ENCODE results near the gene LIPC. TPM values are rescaled to one million over a fixed set of nuclear protein-coding genes. Genes with fewer than 3 reads are reported as not detected.
"Not testable (repeated sequence)": the region's sequence is repeated elsewhere in the genome, so short reads cannot be mapped to it uniquely, and the experiment has no call there.

Gene LIPC
- total RNA-seq, 1 experiment from 2014 or later, result not detected

DNA sequence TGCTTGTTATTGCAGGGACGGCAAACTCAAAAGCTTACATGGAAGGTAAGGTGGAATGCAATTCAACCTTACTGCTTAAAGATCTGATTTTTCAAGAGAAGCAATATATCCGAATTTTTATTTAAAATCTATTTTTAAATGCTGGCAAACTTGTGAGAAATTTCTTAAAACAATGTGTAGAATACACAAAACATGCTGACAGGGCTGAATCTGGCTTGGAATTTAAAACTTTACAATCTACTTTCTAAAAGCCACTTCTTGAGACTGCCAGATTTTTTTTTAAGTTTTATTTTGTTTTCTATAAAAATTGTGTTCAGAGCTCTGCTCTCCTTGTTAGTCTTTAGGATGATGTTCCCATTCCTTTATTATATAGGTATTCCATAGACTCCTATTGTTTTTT is 171.0 kb downstream of the LIPC start:
- H3K9me3 ChIP-seq (ENCODE audit: low read depth, low read length, poor library complexity, severe bottlenecking), result no peaks in the 10 kb centered on the region
- CTCF ChIA-PET, result no interaction called here
- no peak overlapping the region for H3K4me3 ChIP-seq (ENCODE audit: low read depth, low read length, poor library complexity, severe bottlenecking)
- no peaks in the 10 kb centered on the region for H3K4me1 ChIP-seq (ENCODE audit: insufficient read depth, low read length, poor library complexity, severe bottlenecking)
- H3K36me3 ChIP-seq (ENCODE audit: insufficient read depth, low read length, poor library complexity, severe bottlenecking), result no peaks in the 10 kb centered on the region
- no peak overlapping the region for H3K27ac ChIP-seq (ENCODE audit: low read depth, low read length, poor library complexity, severe bottlenecking)
- intact Hi-C loops (cut with micrococcal nuclease; ENCODE audit: unreplicated experiment), result no loop called here
- H3K27me3 ChIP-seq (replicated peaks; ENCODE audit: insufficient read depth, low read depth, low read length, poor library complexity), result no peaks in the 10 kb centered on the region
- POLR2A ChIA-PET (ENCODE audit: low non-redundant PET), result no interaction called here
- DNase-seq (ENCODE audit: low spot score), result no peak
- TF ChIP-seq, protein P1, sequence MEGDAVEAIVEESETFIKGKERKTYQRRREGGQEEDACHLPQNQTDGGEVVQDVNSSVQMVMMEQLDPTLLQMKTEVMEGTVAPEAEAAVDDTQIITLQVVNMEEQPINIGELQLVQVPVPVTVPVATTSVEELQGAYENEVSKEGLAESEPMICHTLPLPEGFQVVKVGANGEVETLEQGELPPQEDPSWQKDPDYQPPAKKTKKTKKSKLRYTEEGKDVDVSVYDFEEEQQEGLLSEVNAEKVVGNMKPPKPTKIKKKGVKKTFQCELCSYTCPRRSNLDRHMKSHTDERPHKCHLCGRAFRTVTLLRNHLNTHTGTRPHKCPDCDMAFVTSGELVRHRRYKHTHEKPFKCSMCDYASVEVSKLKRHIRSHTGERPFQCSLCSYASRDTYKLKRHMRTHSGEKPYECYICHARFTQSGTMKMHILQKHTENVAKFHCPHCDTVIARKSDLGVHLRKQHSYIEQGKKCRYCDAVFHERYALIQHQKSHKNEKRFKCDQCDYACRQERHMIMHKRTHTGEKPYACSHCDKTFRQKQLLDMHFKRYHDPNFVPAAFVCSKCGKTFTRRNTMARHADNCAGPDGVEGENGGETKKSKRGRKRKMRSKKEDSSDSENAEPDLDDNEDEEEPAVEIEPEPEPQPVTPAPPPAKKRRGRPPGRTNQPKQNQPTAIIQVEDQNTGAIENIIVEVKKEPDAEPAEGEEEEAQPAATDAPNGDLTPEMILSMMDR (conservative IDR thresholded peaks at IDR 0.05; ENCODE audit: low read depth, low read length), result no peak
- no peak for TF ChIP-seq EZH2 (IDR thresholded peaks at IDR 0.05; ENCODE audit: borderline replicate concordance, low read depth, low read length, poor library complexity, severe bottlenecking)
- BruUV-seq (replicated peaks), result no TSS peak

DNA sequence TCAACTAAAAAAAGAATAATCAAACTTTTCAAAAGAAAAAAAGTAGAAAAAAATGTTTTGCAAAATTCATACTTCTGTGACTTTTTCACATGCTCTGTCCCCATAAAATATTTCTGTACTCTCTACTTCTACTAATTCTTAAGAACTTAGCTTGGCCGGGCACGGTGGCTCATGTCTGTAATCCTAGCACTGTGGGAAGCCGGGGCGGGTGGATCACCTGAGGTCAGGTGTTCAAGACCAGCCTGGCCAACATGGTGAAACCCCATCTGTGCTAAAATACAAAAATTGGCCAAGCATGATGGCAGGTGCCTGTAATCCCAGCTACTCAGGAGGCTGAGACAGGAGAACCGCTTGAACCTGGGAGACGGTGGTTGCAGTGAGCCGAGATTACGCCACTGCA is 172.1 kb downstream of the LIPC start:
- BruUV-seq (replicated peaks); H3K27me3 ChIP-seq (replicated peaks; ENCODE audit: insufficient read depth, low read depth, low read length, poor library complexity); DNase-seq (ENCODE audit: low spot score); intact Hi-C loops (cut with micrococcal nuclease; ENCODE audit: unreplicated experiment); POLR2A ChIA-PET (ENCODE audit: low non-redundant PET); H3K36me3 ChIP-seq (ENCODE audit: insufficient read depth, low read length, poor library complexity, severe bottlenecking); H3K9me3 ChIP-seq (ENCODE audit: low read depth, low read length, poor library complexity, severe bottlenecking); CTCF ChIA-PET; H3K27ac ChIP-seq (ENCODE audit: low read depth, low read length, poor library complexity, severe bottlenecking); H3K4me1 ChIP-seq (ENCODE audit: insufficient read depth, low read length, poor library complexity, severe bottlenecking); H3K4me3 ChIP-seq (ENCODE audit: low read depth, low read length, poor library complexity, severe bottlenecking): not testable (repeated sequence)

DNA sequence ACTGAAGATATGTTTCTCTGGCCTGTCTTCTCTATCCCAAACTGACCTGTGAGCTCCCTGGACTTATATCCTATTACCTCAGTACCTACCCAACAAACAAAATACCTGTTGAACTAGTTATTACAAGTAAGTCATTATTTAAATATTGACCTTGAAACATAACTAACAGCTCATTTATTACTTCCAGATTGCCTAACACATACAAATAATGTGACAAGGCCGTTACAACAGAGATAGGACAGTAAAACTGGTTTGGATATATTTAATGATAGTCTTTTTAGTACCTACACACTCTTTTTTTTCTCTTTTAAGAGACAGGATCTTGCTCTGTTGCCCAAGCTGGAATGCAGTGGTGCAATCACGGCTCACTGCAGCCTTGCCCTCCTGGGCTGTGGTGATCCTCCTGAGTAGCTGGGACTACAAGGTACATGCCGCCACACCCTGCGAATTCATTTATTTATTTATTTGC is 172.7 kb downstream of the LIPC start:
- BruUV-seq (replicated peaks), result no TSS peak
- POLR2A ChIA-PET (ENCODE audit: low non-redundant PET), result no interaction called here

More for the DNA sequence above, 172.7 kb downstream of the LIPC start:
- H3K36me3 ChIP-seq (ENCODE audit: insufficient read depth, low read length, poor library complexity, severe bottlenecking), result peaks cover 3% of the 10 kb centered on the region
- no peaks in the 10 kb centered on the region for H3K27me3 ChIP-seq (replicated peaks; ENCODE audit: insufficient read depth, low read depth, low read length, poor library complexity)
- TF ChIP-seq, protein P1 (conservative IDR thresholded peaks at IDR 0.05; ENCODE audit: low read depth, low read length), result no peak
- TF ChIP-seq EZH2 (IDR thresholded peaks at IDR 0.05; ENCODE audit: borderline replicate concordance, low read depth, low read length, poor library complexity, severe bottlenecking), result no peak
- CTCF ChIA-PET, result no interaction called here
- no peak for DNase-seq (ENCODE audit: low spot score)
- intact Hi-C loops (cut with micrococcal nuclease; ENCODE audit: unreplicated experiment), result no loop called here
- H3K4me3 ChIP-seq (ENCODE audit: low read depth, low read length, poor library complexity, severe bottlenecking), result no peak overlapping the region
- no peaks in the 10 kb centered on the region for H3K9me3 ChIP-seq (ENCODE audit: low read depth, low read length, poor library complexity, severe bottlenecking)
- no peaks in the 10 kb centered on the region for H3K4me1 ChIP-seq (ENCODE audit: insufficient read depth, low read length, poor library complexity, severe bottlenecking)
- H3K27ac ChIP-seq (ENCODE audit: low read depth, low read length, poor library complexity, severe bottlenecking), result no peak overlapping the region

Measured in A673 (cell line).